ENCODE data around the gene TEX28. TPM values are rescaled to one million over a fixed set of nuclear protein-coding genes. Genes with fewer than 3 reads are reported as not detected.

Gene TEX28
- total RNA-seq, 1 experiment from 2014 or later, result not detected

DNA sequence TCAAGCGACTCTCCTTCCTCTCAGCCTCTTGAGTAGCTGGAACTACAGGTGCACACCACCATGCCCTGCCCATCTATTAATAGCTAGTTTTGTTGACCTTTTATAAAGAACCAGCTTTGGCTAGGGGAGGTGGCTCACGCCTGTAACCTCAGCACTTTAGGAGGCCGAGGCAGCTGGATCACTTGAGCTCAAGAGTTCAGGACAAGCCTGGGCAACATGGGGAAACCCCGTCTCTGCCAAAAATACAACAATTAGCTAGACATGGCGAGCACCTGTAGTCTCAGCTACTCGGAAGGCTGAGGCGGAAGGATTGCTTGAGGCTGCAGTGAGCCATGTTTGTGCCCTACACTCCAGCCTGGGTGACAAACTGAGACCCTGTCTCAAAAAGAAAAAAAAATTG, 3.4 kb upstream of the TEX28 start:
- RAD21 ChIA-PET (ENCODE audit: low non-redundant PET in 1 of 2, low total read pairs in 2 of 2, uncharacterized antibody in 2 of 2, unreplicated experiment in 2 of 2), result no interaction called here
- intact Hi-C loops (cut with micrococcal nuclease), result no loop called here
- no peak for DNase-seq (ENCODE audit: low read depth, low spot score)

DNA sequence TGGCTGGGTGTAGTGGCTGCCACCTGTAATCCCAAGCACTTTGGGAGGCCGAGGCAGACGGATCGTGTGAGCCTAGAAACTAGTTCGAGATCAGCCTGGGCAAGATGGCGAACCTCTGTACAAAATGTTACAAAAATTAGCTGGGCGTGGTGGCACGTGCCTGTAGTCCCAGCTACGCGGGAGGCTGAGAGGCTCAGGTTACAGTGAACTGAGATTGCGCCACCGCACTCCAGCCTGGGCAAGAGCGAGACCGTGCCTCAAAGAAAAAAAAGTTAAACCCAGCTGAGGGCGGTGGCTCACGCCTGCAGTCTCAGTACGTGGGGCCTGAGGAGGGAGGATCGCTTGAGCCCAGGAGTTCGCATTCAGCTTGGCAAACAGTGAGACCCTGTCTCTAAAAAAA, 1.8 kb upstream of the TEX28 start:
- DNase-seq (ENCODE audit: low read depth, low spot score), result no peak
- Histone ChIP-seq H3K4me2 (ENCODE audit: low read length) (no peak overlapping the region), H3K79me2 (ENCODE audit: insufficient read depth, low read length) (no peaks in the 10 kb centered on the region), H3K9ac (ENCODE audit: low read length) (no peak overlapping the region), H3K27me3 (ENCODE audit: insufficient read depth, low read length) (no peaks in the 10 kb centered on the region), H3K4me3 (replicated peaks in 1 of 2; ENCODE audit: low read depth in 1 of 2, low read length in 2 of 2) (no peak overlapping the region), H3K4me1 (ENCODE audit: control insufficient read depth in 1 of 2, insufficient read depth in 2 of 2, low read length in 2 of 2) (no peaks in the 10 kb centered on the region), H3K36me3 (ENCODE audit: control insufficient read depth in 1 of 2, insufficient read depth in 2 of 2, low read length in 2 of 2) (no peaks in the 10 kb centered on the region), H4K20me1 (ENCODE audit: insufficient read depth) (no peaks in the 10 kb centered on the region), H2AFZ (ENCODE audit: low read depth, low read length, poor library complexity, severe bottlenecking) (no peak overlapping the region), H3K9me3 (ENCODE audit: control insufficient read depth in 1 of 2, insufficient read depth in 1 of 2, low read depth in 1 of 2, low read length in 2 of 2) (no peaks in the 10 kb centered on the region), H3K9me2 (ENCODE audit: insufficient read depth) (no peaks in the 10 kb centered on the region), H3K27ac (ENCODE audit: low read depth, low read length) (no peak overlapping the region)
- POLR2A ChIA-PET, result no interaction called here
- RAD21 ChIA-PET (ENCODE audit: low non-redundant PET in 1 of 2, low total read pairs in 2 of 2, uncharacterized antibody in 2 of 2, unreplicated experiment in 2 of 2), result no interaction called here
- TF ChIP-seq, protein P1, sequence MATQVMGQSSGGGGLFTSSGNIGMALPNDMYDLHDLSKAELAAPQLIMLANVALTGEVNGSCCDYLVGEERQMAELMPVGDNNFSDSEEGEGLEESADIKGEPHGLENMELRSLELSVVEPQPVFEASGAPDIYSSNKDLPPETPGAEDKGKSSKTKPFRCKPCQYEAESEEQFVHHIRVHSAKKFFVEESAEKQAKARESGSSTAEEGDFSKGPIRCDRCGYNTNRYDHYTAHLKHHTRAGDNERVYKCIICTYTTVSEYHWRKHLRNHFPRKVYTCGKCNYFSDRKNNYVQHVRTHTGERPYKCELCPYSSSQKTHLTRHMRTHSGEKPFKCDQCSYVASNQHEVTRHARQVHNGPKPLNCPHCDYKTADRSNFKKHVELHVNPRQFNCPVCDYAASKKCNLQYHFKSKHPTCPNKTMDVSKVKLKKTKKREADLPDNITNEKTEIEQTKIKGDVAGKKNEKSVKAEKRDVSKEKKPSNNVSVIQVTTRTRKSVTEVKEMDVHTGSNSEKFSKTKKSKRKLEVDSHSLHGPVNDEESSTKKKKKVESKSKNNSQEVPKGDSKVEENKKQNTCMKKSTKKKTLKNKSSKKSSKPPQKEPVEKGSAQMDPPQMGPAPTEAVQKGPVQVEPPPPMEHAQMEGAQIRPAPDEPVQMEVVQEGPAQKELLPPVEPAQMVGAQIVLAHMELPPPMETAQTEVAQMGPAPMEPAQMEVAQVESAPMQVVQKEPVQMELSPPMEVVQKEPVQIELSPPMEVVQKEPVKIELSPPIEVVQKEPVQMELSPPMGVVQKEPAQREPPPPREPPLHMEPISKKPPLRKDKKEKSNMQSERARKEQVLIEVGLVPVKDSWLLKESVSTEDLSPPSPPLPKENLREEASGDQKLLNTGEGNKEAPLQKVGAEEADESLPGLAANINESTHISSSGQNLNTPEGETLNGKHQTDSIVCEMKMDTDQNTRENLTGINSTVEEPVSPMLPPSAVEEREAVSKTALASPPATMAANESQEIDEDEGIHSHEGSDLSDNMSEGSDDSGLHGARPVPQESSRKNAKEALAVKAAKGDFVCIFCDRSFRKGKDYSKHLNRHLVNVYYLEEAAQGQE (IDR thresholded peaks at IDR 0.05; ENCODE audit: low read depth), result no peak
- TF ChIP-seq, protein P2, sequence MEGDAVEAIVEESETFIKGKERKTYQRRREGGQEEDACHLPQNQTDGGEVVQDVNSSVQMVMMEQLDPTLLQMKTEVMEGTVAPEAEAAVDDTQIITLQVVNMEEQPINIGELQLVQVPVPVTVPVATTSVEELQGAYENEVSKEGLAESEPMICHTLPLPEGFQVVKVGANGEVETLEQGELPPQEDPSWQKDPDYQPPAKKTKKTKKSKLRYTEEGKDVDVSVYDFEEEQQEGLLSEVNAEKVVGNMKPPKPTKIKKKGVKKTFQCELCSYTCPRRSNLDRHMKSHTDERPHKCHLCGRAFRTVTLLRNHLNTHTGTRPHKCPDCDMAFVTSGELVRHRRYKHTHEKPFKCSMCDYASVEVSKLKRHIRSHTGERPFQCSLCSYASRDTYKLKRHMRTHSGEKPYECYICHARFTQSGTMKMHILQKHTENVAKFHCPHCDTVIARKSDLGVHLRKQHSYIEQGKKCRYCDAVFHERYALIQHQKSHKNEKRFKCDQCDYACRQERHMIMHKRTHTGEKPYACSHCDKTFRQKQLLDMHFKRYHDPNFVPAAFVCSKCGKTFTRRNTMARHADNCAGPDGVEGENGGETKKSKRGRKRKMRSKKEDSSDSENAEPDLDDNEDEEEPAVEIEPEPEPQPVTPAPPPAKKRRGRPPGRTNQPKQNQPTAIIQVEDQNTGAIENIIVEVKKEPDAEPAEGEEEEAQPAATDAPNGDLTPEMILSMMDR (IDR thresholded peaks at IDR 0.05 in 2 of 3, conservative IDR thresholded peaks at IDR 0.05 in 1 of 3; ENCODE audit: borderline replicate concordance in 1 of 3, insufficient read depth in 1 of 3, low read depth in 2 of 3, low read length in 2 of 3), result no peak
- no peak for TF ChIP-seq EZH2phosphoT487 (IDR thresholded peaks at IDR 0.05; ENCODE audit: borderline replicate concordance)
- no peak for TF ChIP-seq POLR2AphosphoS5 (IDR thresholded peaks at IDR 0.05; ENCODE audit: low read depth, low read length)
- no peak for TF ChIP-seq SIN3A (IDR thresholded peaks at IDR 0.05; ENCODE audit: low read depth)
- TF ChIP-seq ZNF274 (IDR thresholded peaks at IDR 0.05; ENCODE audit: low read depth, low read length), result no peak
- BruUV-seq (replicated peaks), result no TSS peak
- intact Hi-C loops (cut with micrococcal nuclease), result no loop called here
- CTCF ChIA-PET, result no interaction called here
- ATAC-seq, result no peak

More for the DNA sequence above, 3.4 kb upstream of the TEX28 start:
- TF ChIP-seq EZH2 (IDR thresholded peaks at IDR 0.05), result no peak
- TF ChIP-seq RAD21 (IDR thresholded peaks at IDR 0.05; ENCODE audit: low read depth), result no peak
- TF ChIP-seq SP1 (IDR thresholded peaks at IDR 0.05; ENCODE audit: low read depth), result no peak
- TF ChIP-seq, protein P3, sequence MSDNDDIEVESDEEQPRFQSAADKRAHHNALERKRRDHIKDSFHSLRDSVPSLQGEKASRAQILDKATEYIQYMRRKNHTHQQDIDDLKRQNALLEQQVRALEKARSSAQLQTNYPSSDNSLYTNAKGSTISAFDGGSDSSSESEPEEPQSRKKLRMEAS (IDR thresholded peaks at IDR 0.05), result no peak
- TF ChIP-seq, protein P4, sequence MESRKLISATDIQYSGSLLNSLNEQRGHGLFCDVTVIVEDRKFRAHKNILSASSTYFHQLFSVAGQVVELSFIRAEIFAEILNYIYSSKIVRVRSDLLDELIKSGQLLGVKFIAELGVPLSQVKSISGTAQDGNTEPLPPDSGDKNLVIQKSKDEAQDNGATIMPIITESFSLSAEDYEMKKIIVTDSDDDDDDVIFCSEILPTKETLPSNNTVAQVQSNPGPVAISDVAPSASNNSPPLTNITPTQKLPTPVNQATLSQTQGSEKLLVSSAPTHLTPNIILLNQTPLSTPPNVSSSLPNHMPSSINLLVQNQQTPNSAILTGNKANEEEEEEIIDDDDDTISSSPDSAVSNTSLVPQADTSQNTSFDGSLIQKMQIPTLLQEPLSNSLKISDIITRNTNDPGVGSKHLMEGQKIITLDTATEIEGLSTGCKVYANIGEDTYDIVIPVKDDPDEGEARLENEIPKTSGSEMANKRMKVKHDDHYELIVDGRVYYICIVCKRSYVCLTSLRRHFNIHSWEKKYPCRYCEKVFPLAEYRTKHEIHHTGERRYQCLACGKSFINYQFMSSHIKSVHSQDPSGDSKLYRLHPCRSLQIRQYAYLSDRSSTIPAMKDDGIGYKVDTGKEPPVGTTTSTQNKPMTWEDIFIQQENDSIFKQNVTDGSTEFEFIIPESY (IDR thresholded peaks at IDR 0.05; ENCODE audit: extremely low read depth, insufficient replicate concordance, low read length), result no peak
- H3K9ac ChIP-seq (ENCODE audit: low read length), result no peak overlapping the region
- H3K79me2 ChIP-seq (ENCODE audit: insufficient read depth, low read length), result no peaks in the 10 kb centered on the region
- H3K9me2 ChIP-seq (ENCODE audit: insufficient read depth), result no peaks in the 10 kb centered on the region
- no peaks in the 10 kb centered on the region for H3K27me3 ChIP-seq (ENCODE audit: insufficient read depth, low read length)
- H3K4me2 ChIP-seq (ENCODE audit: low read length), result no peak overlapping the region
- no peak overlapping the region for H3K27ac ChIP-seq (ENCODE audit: low read depth, low read length)
- CTCF ChIA-PET, result interaction anchor here (1.1 kb wide), 1 partner anchor 10 kb away, joined by 4 read pairs; no protein-coding TSS in a partner anchor
- POLR2A ChIA-PET, result no interaction called here
- no peaks in the 10 kb centered on the region for H3K9me3 ChIP-seq (ENCODE audit: control insufficient read depth in 1 of 2, insufficient read depth in 1 of 2, low read depth in 1 of 2, low read length in 2 of 2)
- no peak overlapping the region for H3K4me3 ChIP-seq (replicated peaks in 1 of 2; ENCODE audit: low read depth in 1 of 2, low read length in 2 of 2)
- H3K4me1 ChIP-seq (ENCODE audit: control insufficient read depth in 1 of 2, insufficient read depth in 2 of 2, low read length in 2 of 2), result no peaks in the 10 kb centered on the region
- H2AFZ ChIP-seq (ENCODE audit: low read depth, low read length, poor library complexity, severe bottlenecking), result no peak overlapping the region
- ATAC-seq, result no peak
- no peaks in the 10 kb centered on the region for H4K20me1 ChIP-seq (ENCODE audit: insufficient read depth)
- no TSS peak for BruUV-seq (replicated peaks)
- H3K36me3 ChIP-seq (ENCODE audit: control insufficient read depth in 1 of 2, insufficient read depth in 2 of 2, low read length in 2 of 2), result no peaks in the 10 kb centered on the region

Data from HCT116 (cell line).